Activated CD4-positive, CD25-positive, alpha-beta regulatory T cell (primary cell): Measurements from ENCODE around the gene EFCAB7.

Experiments used
- DNase-seq, 4 experiments: peaks; one replicate each; lab custom pipeline; 2025; lab: John Stamatoyannopoulos, UW

EFCAB7 gene

DNA sequence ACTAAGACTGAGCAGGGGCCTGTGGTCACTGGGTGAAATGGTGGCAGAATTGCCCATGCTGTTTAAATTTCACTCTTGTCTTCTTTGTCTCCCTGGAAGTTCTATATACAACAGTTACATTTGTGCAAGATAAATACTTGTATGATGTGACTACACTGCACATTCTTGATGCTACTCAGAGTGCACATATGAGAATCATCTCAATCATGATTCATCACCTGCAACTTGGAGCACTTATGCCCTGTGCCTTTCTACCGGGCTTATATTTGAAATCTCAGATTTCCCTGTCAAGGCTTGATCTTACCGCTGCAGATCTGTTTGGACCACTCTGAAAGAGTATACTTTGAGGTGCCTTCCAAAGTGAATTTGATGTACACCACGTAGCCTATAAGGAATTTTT lies 80.5 kb downstream of the EFCAB7 start:
- no peak for DNase-seq

DNA sequence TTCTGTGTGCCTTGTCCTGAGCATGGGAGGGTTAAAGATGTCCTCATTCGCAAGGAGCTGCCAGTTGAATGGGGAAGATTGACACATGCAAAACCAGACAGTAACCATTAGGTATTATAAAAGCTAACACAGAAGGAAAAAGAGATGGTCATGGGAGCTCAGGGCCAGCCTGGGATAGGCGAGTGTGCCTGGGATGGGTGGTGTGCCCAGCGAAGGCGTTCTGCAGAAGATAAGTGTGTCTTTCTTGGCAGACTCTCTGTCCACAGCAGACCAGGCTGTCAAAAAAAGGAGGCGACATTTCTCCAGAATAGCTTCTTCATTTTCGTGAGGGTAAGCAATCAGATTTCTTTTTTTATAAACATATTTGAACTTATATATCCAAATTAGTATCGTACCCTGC lies 84.0 kb downstream of the EFCAB7 start:
- no peak for DNase-seq

DNA sequence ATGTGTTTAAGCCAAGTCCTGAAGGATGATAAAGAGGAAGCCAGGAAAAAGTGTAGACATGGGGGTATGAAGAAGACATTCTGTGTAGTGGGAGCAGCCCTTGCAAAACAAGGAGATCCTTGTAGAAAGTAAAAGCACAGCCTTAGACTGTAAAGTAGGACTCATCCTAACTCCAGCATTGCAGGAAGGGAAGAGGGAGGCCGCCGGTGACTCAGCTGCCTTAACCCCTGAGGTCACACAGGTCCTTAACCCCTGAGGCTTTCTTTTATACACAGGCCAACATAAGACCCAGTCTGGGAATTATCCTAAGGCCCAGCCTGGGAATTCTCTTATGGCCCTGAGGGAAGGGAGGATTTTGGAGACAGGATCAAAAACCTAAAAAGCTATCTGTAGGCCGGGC lies 87.9 kb downstream of the EFCAB7 start:
- no peak for DNase-seq

DNA sequence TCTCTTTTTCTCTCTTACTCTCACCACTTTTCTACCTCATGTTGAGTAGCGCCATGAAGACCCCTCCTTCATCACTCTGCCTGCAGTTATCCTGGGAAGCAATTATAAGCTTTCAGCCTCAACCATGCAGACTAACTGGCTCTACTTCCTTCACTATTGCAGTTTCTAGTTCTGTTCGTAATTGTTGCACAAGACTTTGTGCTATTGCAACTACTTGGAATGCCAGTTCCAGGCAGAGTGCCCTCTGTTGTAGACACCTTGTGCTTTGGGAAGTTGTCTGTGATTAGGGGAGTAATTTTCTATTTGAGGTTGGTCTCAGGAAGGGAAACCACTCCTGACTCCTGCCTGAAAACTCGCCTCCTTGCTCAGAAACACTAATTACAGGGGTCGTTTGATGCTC lies 89.2 kb downstream of the EFCAB7 start:
- DNase-seq: no peak

DNA sequence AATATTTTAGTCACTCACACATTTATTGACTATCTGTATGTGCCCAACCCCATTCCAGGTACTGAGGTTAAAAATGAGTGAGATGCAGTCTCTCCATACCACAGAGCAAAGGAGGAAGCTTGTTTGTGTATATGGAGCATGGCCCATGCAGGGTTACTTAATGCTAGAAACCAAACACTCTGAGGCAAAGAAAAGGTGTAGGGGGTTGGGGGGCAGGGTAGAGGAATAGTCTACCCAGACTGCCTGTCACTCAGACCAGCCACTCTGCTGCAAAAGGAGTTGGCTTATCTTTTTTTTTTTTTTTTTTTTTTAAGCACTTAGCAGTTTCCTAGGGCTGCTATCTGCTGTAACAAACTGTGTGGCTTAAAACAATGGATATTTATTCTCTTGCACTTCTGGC lies 89.6 kb downstream of the EFCAB7 start:
- no peak for DNase-seq

DNA sequence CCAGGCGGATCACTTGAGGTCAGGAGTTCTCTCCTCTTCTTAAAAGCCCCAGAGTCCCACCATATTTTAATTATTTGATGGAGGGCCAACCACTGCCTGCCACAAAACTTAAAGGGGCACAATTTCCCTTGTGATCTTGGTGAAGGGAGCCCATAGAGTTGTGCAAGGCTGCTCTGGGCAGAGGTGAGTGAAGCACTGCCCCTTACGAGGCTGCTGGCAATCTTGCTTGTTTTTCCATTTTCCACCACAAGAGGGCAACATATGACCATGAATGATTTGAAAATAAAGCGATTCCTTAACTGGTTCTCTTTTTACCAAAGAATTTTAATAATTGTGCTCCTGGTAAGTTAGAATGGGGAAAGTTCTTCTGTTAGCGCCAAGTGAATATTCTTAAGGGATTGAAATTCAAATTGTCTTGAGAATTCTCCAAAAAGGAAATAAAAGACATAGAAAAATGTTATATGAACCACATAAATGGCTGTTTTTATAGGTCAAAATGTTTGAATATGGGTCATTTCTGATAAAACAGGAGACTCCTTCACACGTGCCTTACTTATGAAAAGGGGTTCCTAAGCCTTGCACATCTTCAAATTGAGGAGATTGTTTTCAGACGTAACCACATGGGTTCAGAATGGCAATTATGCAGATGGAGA lies 92.6 kb downstream of the EFCAB7 start:
- peak; percentile 3 to 43 (median 14) for DNase-seq

DNA sequence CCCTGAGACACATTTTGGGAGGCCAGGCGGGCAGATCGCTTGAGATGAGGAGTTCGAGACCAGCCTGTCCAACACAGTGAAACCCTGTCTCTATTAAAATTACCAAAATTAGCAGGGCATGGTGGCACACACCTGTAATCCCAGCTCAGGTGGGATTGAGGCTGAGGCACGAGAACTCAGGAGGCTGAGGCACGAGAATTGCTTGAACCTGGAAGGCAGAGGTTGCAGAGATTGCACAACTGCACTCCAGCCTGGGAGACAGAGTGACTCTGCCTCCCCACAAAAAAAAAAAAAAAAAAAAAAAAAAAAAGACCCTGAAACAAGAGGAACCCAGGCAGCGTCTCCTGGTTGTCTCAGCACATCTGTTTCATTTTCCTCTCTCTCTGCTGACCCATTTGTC lies 94.1 kb downstream of the EFCAB7 start:
- no peak for DNase-seq

DNA sequence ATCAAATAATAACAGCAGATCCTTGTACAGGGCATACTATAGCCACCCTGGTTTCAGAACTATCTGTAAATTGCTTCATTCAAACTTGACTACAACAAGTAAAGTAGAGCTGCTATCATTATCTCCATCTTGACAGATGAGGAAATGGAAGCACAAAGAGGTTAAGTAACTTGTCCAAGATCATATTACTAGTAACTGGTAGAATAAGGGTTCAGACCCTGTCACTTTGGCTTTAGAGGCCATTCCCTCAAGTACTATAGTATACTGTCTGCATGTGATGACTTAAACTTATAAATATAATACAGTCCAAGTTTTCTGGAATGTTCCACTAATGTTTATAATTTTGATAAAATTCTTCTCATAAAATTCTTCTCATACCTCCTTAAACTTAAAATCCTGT lies 94.7 kb downstream of the EFCAB7 start:
- no peak for DNase-seq

DNA sequence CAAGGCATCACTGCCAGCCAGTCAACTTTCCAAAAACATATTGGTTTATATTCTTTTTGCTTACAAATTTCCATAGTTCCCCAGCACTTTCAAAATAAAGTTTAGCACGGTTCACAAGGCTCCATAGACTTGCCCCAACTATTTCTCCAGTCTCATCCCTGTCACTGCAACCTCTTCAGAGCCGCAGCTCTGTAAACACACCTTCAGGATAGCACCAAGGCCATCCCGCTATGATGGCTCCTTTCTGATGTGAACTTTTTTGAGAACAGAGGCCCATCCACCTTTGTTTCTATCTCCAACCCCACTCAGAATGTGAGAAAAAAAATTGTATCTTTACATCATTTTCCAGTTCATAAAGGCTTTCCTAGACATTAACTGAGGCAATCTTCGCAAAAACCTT lies 96.2 kb downstream of the EFCAB7 start:
- DNase-seq: no peak

DNA sequence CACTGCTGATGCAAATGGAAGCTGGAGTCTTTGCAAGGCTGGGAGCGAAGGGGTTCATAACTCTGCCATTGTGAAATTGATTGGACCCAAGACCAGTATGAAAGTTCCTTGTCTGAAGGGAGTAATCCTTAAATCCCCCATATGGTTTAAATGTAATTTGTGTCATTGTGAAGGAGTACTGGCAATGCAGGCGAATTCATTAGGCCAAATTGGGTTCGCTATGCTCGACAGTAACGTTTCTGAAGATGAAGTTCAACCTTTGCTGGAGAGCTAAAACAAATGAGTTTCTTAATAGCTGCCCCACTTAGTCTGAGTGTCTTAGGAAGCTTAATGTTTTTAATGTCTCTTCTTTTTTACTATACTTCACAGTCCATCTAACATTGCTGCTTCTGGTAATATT lies 97.3 kb downstream of the EFCAB7 start:
- DNase-seq: no peak

DNA sequence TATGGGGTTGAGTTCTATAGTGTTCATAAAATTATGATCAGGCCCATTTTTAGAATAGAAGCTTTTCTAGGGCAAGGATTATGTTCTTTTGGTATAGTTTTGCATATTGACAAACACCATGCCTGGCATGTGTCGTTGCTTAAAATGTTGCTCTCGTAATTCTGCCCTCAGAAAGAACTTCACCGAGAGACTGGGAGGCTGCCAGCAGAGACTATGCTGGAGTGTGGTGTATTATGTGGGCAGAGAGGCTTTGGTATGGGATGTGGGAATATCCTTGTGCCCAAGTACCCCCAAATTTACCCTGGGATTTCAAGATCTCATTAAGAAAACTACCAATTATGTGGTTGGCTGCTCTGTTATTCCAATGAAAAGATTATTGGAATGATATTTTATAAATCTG lies 97.8 kb downstream of the EFCAB7 start:
- DNase-seq: no peak

DNA sequence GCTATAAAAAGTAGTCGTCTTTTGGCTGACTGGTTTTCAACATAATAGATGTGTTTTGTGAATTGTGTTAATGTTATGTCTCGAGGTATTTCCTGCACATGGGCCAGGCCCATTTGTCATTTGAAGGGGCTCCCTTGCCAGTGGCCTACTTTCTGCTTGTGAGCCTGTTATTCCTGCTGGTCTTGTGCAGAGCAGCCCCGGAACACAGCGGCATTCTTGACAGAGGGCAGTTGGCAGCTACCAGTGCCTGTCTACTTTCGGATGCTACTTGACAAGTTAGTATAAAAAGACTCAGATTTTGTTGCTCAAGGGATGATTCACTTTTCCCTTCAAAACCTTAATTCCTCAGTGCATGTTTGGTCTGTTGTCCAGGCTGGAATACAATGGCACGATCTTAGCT lies 98.4 kb downstream of the EFCAB7 start:
- DNase-seq: no peak
